ENCODE data around the gene ZDHHC14.

Gene ZDHHC14

GRCh38 chr6:157366648-157367047, 14.3 kb upstream of the ZDHHC14 start:
- Histone ChIP-seq H3F3A (ENCODE audit: insufficient read depth) (no peaks in the 10 kb centered on the region), H3K27ac (ENCODE audit: low read depth, low read length) (no peak overlapping the region), H3K9me2 (replicated peaks; ENCODE audit: insufficient read depth, low read length) (no peaks in the 10 kb centered on the region), H3K4me2 (ENCODE audit: low read depth, low read length, poor library complexity, severe bottlenecking) (no peak overlapping the region), H4K20me1 (ENCODE audit: low read depth, low read length) (no peaks in the 10 kb centered on the region), H3K9me3 (ENCODE audit: insufficient read depth, low read length) (no peaks in the 10 kb centered on the region), H3K9ac (ENCODE audit: low read length) (no peak overlapping the region), H3K36me3 (ENCODE audit: low read length) (no peaks in the 10 kb centered on the region), H3K79me2 (ENCODE audit: insufficient read depth, low read length) (no peaks in the 10 kb centered on the region), H2AFZ (ENCODE audit: low read depth, low read length, severe bottlenecking) (no peak overlapping the region), H3K27me3 (ENCODE audit: low read length) (no peaks in the 10 kb centered on the region), H3K4me3 (ENCODE audit: insufficient read depth, low read length, poor library complexity, severe bottlenecking) (no peak overlapping the region)
- TF ChIP-seq CTCF (IDR thresholded peaks at IDR 0.05; ENCODE audit: insufficient read depth, low read length, poor library complexity, severe bottlenecking) (no peak), EZH2phosphoT487 (conservative IDR thresholded peaks at IDR 0.05; ENCODE audit: low read length) (no peak)

DNA sequence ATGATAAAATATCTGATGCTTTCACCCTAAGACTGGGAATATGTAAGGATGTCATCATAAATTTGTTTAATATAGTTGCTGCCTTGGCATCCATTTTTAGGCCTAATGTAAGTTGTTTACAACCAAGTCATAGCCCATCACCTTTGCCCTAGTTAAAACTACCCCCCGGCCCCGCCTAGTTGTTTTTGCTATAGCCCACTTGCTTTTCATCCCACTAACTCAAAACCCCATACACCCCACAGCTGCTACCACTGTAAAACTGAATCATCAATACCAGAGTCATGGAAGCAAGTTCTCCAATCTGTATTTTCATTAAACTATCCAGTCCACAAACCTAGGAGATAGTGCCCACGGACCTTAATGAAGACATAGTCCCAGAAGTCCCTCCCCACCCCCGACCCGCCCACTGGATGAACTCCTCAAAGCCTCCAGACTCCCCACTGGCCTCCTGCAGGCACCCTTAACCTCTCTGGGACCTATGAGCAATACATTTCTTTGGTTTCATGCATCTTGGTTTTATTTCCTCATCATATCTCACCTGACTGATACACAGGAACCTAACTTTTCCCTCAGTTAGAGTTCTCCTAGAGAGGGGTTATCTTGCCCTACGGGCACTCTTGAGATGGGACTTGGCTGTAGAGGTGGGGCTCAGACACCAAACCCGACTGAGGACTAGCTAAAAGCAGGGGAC, 12.5 kb upstream of the ZDHHC14 start:
- Histone ChIP-seq H3K9ac (ENCODE audit: low read length) (no peak overlapping the region), H3K79me2 (ENCODE audit: insufficient read depth, low read length) (no peaks in the 10 kb centered on the region), H3K27me3 (ENCODE audit: low read length) (no peaks in the 10 kb centered on the region), H3K9me3 (ENCODE audit: insufficient read depth, low read length) (no peaks in the 10 kb centered on the region), H3K4me3 (ENCODE audit: insufficient read depth, low read length, poor library complexity, severe bottlenecking) (no peak overlapping the region), H3K9me2 (replicated peaks; ENCODE audit: insufficient read depth, low read length) (no peaks in the 10 kb centered on the region), H2AFZ (ENCODE audit: low read depth, low read length, severe bottlenecking) (no peak overlapping the region), H3K4me2 (ENCODE audit: low read depth, low read length, poor library complexity, severe bottlenecking) (no peak overlapping the region), H3F3A (ENCODE audit: insufficient read depth) (no peaks in the 10 kb centered on the region), H3K36me3 (ENCODE audit: low read length) (no peaks in the 10 kb centered on the region), H4K20me1 (ENCODE audit: low read depth, low read length) (no peaks in the 10 kb centered on the region), H3K27ac (ENCODE audit: low read depth, low read length) (no peak overlapping the region)
- TF ChIP-seq EZH2phosphoT487 (conservative IDR thresholded peaks at IDR 0.05; ENCODE audit: low read length) (no peak), CTCF (IDR thresholded peaks at IDR 0.05; ENCODE audit: insufficient read depth, low read length, poor library complexity, severe bottlenecking) (no peak)

DNA sequence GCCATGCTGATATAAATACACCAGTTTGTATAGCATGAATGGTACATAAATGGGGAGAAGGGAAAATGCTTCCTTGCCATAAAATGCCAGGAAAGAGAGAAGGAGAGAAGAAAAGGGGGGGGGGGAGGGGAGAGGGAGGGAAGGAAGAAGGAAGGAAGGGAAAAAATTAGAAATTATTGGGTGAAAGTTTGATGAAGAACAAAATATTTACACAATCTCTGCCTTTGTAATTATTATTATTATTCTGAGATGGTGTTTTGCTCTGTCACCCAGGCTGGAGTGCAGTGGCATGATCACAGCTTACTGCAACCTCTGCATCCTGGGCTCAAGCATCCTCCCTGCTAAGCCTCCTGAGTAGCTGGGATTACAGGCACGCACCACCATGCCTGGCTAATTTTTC, 10.2 kb upstream of the ZDHHC14 start:
- H3K9ac ChIP-seq (ENCODE audit: low read length), result no peak overlapping the region
- no peaks in the 10 kb centered on the region for H3K27me3 ChIP-seq (ENCODE audit: low read length)
- H3K4me2 ChIP-seq (ENCODE audit: low read depth, low read length, poor library complexity, severe bottlenecking), result no peak overlapping the region
- TF ChIP-seq EZH2phosphoT487 (conservative IDR thresholded peaks at IDR 0.05; ENCODE audit: low read length), result no peak
- TF ChIP-seq CTCF (IDR thresholded peaks at IDR 0.05; ENCODE audit: insufficient read depth, low read length, poor library complexity, severe bottlenecking), result no peak
- H3K27ac ChIP-seq (ENCODE audit: low read depth, low read length), result no peak overlapping the region
- H4K20me1 ChIP-seq (ENCODE audit: low read depth, low read length), result no peaks in the 10 kb centered on the region
- no peak overlapping the region for H2AFZ ChIP-seq (ENCODE audit: low read depth, low read length, severe bottlenecking)
- no peaks in the 10 kb centered on the region for H3F3A ChIP-seq (ENCODE audit: insufficient read depth)
- no peaks in the 10 kb centered on the region for H3K79me2 ChIP-seq (ENCODE audit: insufficient read depth, low read length)
- no peak overlapping the region for H3K4me3 ChIP-seq (ENCODE audit: insufficient read depth, low read length, poor library complexity, severe bottlenecking)
- H3K9me2 ChIP-seq (replicated peaks; ENCODE audit: insufficient read depth, low read length), result no peaks in the 10 kb centered on the region
- H3K36me3 ChIP-seq (ENCODE audit: low read length), result no peaks in the 10 kb centered on the region
- no peaks in the 10 kb centered on the region for H3K9me3 ChIP-seq (ENCODE audit: insufficient read depth, low read length)
